ENCODE measurements around the gene KCNQ5. TPM values are rescaled to one million over a fixed set of nuclear protein-coding genes. Genes with fewer than 3 reads are reported as not detected.

The KCNQ5 gene
- total and polyA plus RNA-seq, 2 of the 8 experiments (the other 6 are each of a cell fraction or from before 2014, with no cell fraction given), result 0.83 to 1.2 TPM

DNA sequence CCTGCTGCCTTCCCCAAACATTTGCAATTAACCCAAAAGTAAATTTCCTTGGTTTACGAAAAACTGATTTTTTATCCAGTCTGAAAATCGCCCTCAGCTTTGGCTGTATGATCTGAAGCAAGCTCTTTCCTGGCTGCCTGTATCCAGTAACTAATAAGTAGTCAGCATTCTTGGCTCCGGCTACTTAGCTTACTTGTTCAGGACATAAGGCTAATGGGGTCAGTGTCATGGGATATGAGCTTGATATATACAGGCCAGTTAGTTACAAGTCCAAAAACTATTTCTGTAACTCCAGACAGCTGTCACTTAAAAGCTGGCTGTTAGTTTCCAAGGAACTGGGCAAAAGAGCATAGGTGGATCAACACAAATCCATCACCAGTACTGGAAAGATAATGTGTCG is 547.2 kb downstream of the KCNQ5 start:
- Histone ChIP-seq H4K5ac (ENCODE audit: insufficient read length, low read depth, low read length) (no peak overlapping the region), H3K36me3 (ENCODE audit: control insufficient read depth in 2 of 4, insufficient read depth in 4 of 4, low read length in 3 of 4) (no peaks in the 10 kb centered on the region), H3K27me3 (replicated peaks in 1 of 4; ENCODE audit: control insufficient read depth in 3 of 4, extremely low read depth in 1 of 4, insufficient read depth in 3 of 4, low read length in 3 of 4) (no peaks in the 10 kb centered on the region), H3K23ac (ENCODE audit: insufficient read length) (no peak overlapping the region), H3K23me2 (ENCODE audit: low read depth, low read length) (no peaks in the 10 kb centered on the region), H4K91ac (replicated peaks; ENCODE audit: insufficient read length, low read length) (no peak overlapping the region), H2BK20ac (ENCODE audit: low read length) (no peak overlapping the region), H2AFZ (ENCODE audit: low read length) (no peak overlapping the region), H3K4me2 (ENCODE audit: insufficient read depth in 1 of 2, low read depth in 2 of 2, low read length in 2 of 2) (no peak overlapping the region), H2BK15ac (ENCODE audit: low read length) (no peak overlapping the region), H3K9ac (replicated peaks in 1 of 4; ENCODE audit: extremely low read depth in 1 of 4, low read depth in 3 of 4, low read length in 3 of 4) (no peak overlapping the region), H2BK12ac (ENCODE audit: low read depth, low read length) (no peak overlapping the region), H3K4me3 (ENCODE audit: extremely low read depth in 1 of 4, insufficient read depth in 2 of 4, low read depth in 3 of 4, low read length in 4 of 4) (no peak overlapping the region), H3K79me2 (ENCODE audit: control insufficient read depth in 1 of 2, insufficient read depth in 2 of 2, low read length in 2 of 2) (no peaks in the 10 kb centered on the region), H4K20me1 (replicated peaks in 1 of 2; ENCODE audit: control insufficient read depth in 1 of 2, insufficient read depth in 2 of 2, low read length in 2 of 2) (no peaks in the 10 kb centered on the region), H2BK5ac (ENCODE audit: low read depth, low read length) (no peak overlapping the region), H2BK120ac (replicated peaks; ENCODE audit: low read depth, low read length) (no peak overlapping the region), H3K27ac (ENCODE audit: low read depth, low read length) (no peak overlapping the region), H3K4me1 (replicated peaks in 1 of 4; ENCODE audit: control insufficient read depth in 3 of 4, insufficient read depth in 4 of 4, low read length in 3 of 4) (no peaks in the 10 kb centered on the region), H3K9me3 (ENCODE audit: insufficient read depth in 2 of 2, low read depth in 1 of 2, low read length in 1 of 2) (no peaks in the 10 kb centered on the region), H2AK5ac (ENCODE audit: low read depth, low read length) (no peak overlapping the region), H3K56ac (replicated peaks; ENCODE audit: insufficient read length, low read depth, low read length) (no peak overlapping the region), H3K18ac (ENCODE audit: extremely low read depth, low read length) (no peak overlapping the region), H4K8ac (ENCODE audit: extremely low read depth, insufficient read depth, low read length) (no peak overlapping the region), H3K14ac (ENCODE audit: insufficient read length) (no peak overlapping the region), H3K79me1 (ENCODE audit: low read depth, low read length) (no peaks in the 10 kb centered on the region), H3K4ac (replicated peaks; ENCODE audit: insufficient read length, low read depth, low read length) (no peak overlapping the region)
- ChIA-PET CTCF (ENCODE audit: partially characterized antibody) (interaction anchor here (0.6 to 1.6 kb wide), 8 partner anchors 9 to 1682 kb away, joined by 3 to 6 read pairs (median 4); no protein-coding TSS in a partner anchor), POLR2A (ENCODE audit: partially characterized antibody) (no interaction called here)
- TF ChIP-seq RXRA (IDR thresholded peaks at IDR 0.05; ENCODE audit: insufficient read depth, low read depth, low read length) (no peak), CBX8 (IDR thresholded peaks at IDR 0.05; ENCODE audit: borderline replicate concordance, low read depth, low read length) (no peak)
- TF ChIP-seq, protein P1, sequence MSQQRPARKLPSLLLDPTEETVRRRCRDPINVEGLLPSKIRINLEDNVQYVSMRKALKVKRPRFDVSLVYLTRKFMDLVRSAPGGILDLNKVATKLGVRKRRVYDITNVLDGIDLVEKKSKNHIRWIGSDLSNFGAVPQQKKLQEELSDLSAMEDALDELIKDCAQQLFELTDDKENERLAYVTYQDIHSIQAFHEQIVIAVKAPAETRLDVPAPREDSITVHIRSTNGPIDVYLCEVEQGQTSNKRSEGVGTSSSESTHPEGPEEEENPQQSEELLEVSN (IDR thresholded peaks at IDR 0.05), result no peak
- 81% methylated on average over 4 of the region's 4 CpGs; no CpG with 5 or more reads in 1 of the 2 experiments for WGBS, 2 experiments (ENCODE audit: extremely low coverage in 1 of 2, insufficient coverage in 1 of 2, insufficient read length in 1 of 2, insufficient replicate concordance in 2 of 2, low coverage in 1 of 2, low lambda C conversion rate in 2 of 2, missing lambda C conversion rate in 1 of 2)
- FAIRE-seq (no peak), DNase-seq (ENCODE audit: low read depth in 1 of 2, low spot score in 2 of 2) (no peak)

Measured in H1 (cell line).